ENCODE data around the gene SPAG8.

- TF ChIP-seq CREB1 (CRISPR knock-in tag; IDR thresholded peaks at IDR 0.05; ENCODE audit: low read depth) (no peak), CTCF (conservative IDR thresholded peaks at IDR 0.05; ENCODE audit: low read depth in 2 of 2) (no peak), POLR2AphosphoS5 (IDR thresholded peaks at IDR 0.05; ENCODE audit: low read depth) (no peak), EZH2 (IDR thresholded peaks at IDR 0.05; ENCODE audit: low read depth, unreplicated experiment) (no peak)
Measured at GRCh38 chr9:35856882-35857281, 44.8 kb upstream of the SPAG8 start.

All from GM23338 (cell line).